Left ventricle myocardium superior (tissue), 1 donor: ENCODE results near the gene PAAF1. TPM values are rescaled to one million over a fixed set of nuclear protein-coding genes. Genes with fewer than 3 reads are reported as not detected.

ENCODE experiments used
- ATAC-seq: fragments of 200-7000 bp; cut with Tn5 transposase; one replicate; pipeline ENCODE4 v1.9.1; 2020; ENCODE audit warnings: mild to moderate bottlenecking, moderate library complexity
- DNase-seq: peaks from one replicate; pipeline ENCODE4 v3.0.0-alpha.2; 2020
- intact Hi-C: fragments of 100-400 bp; cut with micrococcal nuclease; formaldehyde crosslinking; loops from one replicate; pipeline ENCODE4 v1.11.0; 2022
- long read RNA-seq: library from polyadenylated mRNA; unstranded; transcript quantifications from one replicate; pipeline ENCODE4 v2.0.0, GENCODE V29; 2021
- total RNA-seq: library from RNA; stranded (reverse); fragmentation: NEBNext Ultra II Directional; extraction: Animal tissue kit (Norgen Biotek cat#: 25700); gene quantifications from one replicate; pipeline ENCODE4 v1.2.1, GENCODE V29; 2021
- donor health status: DM: no; HTN: yes; CAD: no; lungs with severe emphysema.

PAAF1 gene, protein sequence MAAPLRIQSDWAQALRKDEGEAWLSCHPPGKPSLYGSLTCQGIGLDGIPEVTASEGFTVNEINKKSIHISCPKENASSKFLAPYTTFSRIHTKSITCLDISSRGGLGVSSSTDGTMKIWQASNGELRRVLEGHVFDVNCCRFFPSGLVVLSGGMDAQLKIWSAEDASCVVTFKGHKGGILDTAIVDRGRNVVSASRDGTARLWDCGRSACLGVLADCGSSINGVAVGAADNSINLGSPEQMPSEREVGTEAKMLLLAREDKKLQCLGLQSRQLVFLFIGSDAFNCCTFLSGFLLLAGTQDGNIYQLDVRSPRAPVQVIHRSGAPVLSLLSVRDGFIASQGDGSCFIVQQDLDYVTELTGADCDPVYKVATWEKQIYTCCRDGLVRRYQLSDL
- 13.7 TPM for total RNA-seq
- long read RNA-seq, full-length matches to known transcripts = 13 of 45 reads
- long read RNA-seq, partial matches to known transcripts = 1 of 45 reads
- long read RNA-seq, other reads (novel, unspliced or antisense) = 31 of 45 reads

- DNase-seq (peak; percentile 94), ATAC-seq (peak; percentile 100)
- intact Hi-C loops = no loop called here
These were observed at the start of gene PAAF1, which contains the start of gene COA4 for GRCh38 chr11:73876424-73877310. PAAF1 (plus strand) TSS chr11:73876999; CDS start chr11:73877022, 23 bp downstream. COA4 (minus strand) TSS chr11:73876846; CDS start chr11:73873378, 3,468 bp downstream.

- ATAC-seq (no peak), DNase-seq (no peak)
- intact Hi-C loops = no loop called here
These were observed 46.5 kb upstream of the PAAF1 start for GRCh38 chr11:73830261-73830660.

DNA sequence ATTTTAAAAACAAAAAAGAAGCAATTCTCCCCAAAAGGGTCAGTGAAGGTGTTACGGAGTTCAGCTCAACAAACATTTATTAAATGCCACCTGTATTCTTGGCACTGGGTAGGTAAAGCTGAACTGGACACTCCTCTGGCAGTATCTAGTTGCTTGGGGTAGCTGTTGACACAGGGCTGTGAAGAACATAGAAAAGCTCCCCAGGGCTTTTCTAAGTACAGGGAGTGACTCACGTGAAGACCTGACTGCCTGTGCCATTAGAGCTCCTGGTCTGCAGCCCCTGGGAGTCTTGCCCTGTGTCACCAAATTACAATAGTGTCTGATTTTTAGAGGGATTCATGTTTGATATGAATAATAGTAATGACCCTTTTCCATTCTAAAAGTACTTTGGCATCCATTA is 43.7 kb upstream of the PAAF1 start:
- intact Hi-C loops = no loop called here
- DNase-seq (no peak), ATAC-seq (no peak)

DNA sequence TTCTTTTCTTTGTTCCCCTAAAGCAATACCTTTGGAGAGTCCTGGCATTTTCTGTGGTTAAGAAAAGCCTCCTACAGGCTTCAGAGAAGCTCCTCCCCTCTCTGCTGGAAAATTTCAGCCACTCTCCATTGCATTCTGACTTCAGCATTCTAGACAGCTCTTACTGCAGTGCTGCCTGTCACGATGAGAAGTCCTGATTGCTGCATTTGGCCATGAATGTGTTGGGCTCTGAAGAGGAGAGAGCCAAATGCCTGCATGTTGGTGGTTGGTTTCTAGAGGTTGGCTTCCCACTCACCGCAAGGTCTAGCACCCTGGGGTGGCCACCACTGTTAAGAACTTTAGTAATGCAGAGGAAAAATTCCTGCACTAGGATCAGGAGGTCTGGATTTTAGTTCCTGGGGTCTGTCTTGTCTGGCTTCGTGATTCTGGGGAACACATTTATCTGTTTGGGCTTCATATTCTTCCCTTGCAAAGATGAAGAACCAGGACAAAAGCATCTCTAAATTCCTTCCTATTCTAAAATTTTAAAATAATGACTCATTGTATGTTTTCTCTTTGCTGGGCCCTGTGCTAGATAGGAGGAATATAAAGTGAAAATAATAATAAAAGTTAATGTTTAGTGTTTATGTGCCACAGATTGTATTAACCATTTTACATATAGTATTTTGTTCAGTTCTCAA is 38.2 kb upstream of the PAAF1 start:
- intact Hi-C loops = no loop called here
- ATAC-seq = peak; percentile 61
- DNase-seq = no peak

GRCh38 chr11:73839123-73839457 is 37.7 kb upstream of the PAAF1 start:
- intact Hi-C loops = no loop called here
- DNase-seq (no peak), ATAC-seq (peak; percentile 64)

DNA sequence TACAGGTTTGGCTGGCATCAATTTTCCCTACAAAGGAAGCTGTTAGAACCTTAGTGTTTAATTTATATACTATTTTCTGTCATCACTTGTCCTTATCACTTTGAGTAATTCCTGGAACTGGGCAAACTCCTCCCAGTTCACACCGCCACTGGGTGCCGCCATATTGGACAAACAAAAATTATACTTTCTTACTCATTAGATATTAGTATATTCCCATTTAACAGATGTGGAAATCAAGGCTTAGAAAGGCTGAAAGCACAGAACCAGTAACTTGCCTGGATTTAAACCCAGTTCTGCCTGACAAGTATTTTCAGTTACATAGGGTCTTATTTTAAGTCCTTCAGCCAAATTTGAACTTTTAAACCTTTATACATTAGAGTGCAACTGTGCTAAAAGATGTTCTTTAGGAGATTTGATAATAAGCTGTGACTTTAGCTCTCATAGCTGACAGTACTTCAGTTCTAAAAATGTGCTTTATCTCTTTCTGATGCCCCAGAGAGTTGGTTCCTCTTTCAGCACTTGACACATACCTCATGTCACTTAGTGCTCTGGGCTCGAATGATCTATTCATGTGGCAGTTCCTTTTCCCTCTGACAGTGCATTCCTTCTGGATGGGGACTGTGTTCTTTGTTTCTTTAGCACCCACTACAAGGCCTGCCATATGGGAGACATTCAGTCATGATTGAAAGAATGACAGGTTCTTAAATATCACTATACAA is 25.6 kb upstream of the PAAF1 start:
- peak; percentile 88 for ATAC-seq
- no peak for DNase-seq
- intact Hi-C loops = no loop called here

- intact Hi-C loops = no loop called here
- peak; percentile 54 for ATAC-seq
These were observed 24.8 kb upstream of the PAAF1 start for GRCh38 chr11:73852049-73852448.

GRCh38 chr11:73854680-73855079 is 22.1 kb upstream of the PAAF1 start:
- intact Hi-C loops = no loop called here
- ATAC-seq = no peak
- DNase-seq = no peak

More at GRCh38 chr11:73852049-73852448, 24.8 kb upstream of the PAAF1 start:
- no peak for DNase-seq

- ATAC-seq = peak; percentile 59
- intact Hi-C loops = no loop called here
- DNase-seq = no peak
These were observed 20.7 kb upstream of the PAAF1 start for GRCh38 chr11:73856031-73856567.

DNA sequence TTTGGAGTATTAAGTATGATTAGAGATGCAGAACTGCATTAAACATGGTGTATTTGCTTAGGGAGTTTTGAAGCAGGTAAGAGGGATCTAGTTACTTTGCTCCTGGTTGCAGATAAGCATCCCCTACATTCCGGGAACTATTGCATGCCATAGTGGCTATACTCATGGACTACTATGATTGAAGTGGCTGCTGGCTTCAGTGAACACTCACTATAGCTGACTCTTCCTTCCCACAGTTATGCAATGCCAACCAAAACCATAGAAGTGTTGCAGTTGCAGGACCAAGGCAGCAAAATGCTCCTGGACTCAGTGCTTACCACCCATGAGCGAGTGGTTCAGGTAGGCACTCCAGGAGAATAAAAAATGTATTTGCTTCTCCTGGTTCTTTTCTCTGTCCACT is 17.1 kb upstream of the PAAF1 start:
- no peak for ATAC-seq
- intact Hi-C loops = no loop called here

GRCh38 chr11:73860202-73860601 is 16.6 kb upstream of the PAAF1 start:
- intact Hi-C loops = no loop called here
- ATAC-seq (no peak), DNase-seq (no peak)

More for the DNA sequence above, 17.1 kb upstream of the PAAF1 start:
- DNase-seq = no peak

DNA sequence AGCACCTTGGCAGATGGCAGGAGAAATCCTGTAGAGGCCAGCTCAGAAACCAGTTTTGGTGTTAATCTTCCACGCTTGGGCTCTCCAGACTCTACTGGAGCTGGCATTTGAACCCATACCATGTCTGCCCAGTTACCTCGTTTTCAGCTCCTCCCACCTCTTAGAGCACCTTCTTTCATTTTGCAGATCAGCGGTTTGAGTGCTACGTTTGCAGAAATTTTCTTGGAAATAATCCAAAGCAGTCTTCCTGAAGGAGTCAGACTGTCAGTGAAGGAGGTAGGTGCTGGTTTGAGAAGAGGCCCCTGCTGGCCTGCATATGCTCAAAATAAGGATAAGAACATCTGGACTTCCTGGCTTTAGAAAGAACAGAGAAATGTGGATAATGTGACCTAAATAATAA is 13.8 kb upstream of the PAAF1 start:
- ATAC-seq (no peak), DNase-seq (no peak)
- intact Hi-C loops = no loop called here

- intact Hi-C loops = no loop called here
- peak; percentile 37 for DNase-seq
- peak; percentile 47 for ATAC-seq
These were observed 10.7 kb upstream of the PAAF1 start for GRCh38 chr11:73866095-73866579.

GRCh38 chr11:73866586-73866996 is 10.2 kb upstream of the PAAF1 start:
- ATAC-seq (peak; percentile 73), DNase-seq (no peak)
- intact Hi-C loops = no loop called here

DNA sequence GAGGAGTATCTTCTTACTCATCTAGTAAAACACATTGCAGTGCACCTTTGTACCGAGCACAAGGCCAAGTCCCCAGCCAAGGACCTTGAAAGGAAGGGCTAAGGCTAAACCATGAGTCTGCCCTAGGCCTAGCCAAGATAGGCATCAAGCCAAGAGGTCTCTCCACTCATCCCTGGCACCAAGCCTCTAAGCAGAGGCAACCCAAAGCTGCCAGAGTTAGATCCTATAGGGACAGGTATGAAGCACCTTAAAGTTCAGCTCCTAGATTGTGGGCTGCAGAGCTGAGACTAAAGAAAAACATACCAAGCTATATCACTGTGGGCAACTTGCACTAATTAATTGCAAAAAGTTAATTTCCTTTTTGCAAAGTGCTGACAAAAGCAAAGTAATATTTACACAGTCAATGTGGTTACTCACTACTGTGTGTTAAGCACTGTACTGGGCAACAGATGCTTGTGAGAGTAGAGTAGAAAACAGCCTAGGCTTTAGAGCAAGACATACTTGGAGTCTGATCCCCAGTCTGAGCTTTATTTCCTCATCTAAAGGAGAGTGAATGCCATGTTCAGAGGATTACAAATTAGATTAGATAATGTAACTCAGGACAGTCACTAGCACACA is 7.4 kb upstream of the PAAF1 start:
- ATAC-seq (peak; percentile 12), DNase-seq (no peak)
- intact Hi-C loops = no loop called here

GRCh38 chr11:73870261-73870660 is 6.5 kb upstream of the PAAF1 start:
- ATAC-seq (no peak), DNase-seq (no peak)
- intact Hi-C loops = no loop called here

DNA sequence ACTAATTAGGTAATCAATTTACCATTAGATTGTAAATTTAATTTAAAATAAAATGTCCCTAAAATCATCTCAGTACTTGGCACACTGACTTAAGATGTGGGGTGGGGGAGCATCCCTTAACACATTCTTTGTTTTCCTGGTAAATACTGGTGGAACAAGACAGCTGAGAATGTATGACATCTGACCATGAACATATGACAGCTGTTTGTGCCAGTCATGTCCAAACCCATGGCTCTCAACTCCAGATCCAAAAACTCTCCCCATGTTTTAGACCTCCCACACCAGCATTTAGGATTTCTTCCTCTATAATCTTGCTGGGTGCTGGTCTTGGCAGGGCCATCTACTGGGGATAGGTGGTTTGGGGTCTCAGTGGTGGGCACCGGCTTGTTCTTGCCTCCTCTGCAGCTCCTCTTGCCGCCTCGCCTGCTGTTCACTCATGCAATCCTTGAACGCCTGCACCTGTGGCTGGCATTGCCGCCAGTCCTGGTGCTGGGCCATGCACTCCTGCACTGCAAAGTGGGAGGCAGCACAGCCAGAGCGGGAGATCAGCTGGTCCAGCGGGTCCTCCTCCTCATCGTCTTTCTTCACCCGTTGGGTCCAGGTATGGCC is 3.9 kb upstream of the PAAF1 start:
- ATAC-seq (no peak), DNase-seq (no peak)
- intact Hi-C loops = no loop called here

- DNase-seq (no peak), ATAC-seq (no peak)
- intact Hi-C loops = no loop called here
These were observed 1.4 kb upstream of the PAAF1 start for GRCh38 chr11:73875380-73875779.
